Panc1 (cell line): ENCODE data around the gene PRDX3. TPM values are rescaled to one million over a fixed set of nuclear protein-coding genes. Genes with fewer than 3 reads are reported as not detected.
"Not testable (repeated sequence)": the region's sequence is repeated elsewhere in the genome, so short reads cannot be mapped to it uniquely, and the experiment has no call there.

Experiments
- ATAC-seq: fragments of 200-7000 bp; cut with Tn5 transposase; 2 replicates; pipeline ENCODE4 v1.9.1; 2020; ENCODE audit warnings: mild to moderate bottlenecking, moderate library complexity
- BruUV-seq: library from RNA; stranded (reverse); fragments of 400-500 nt; replicated peaks from 2 replicates; lab custom pipeline; 2021; lab: Mats Ljungman, UMichigan
- CTCF ChIA-PET: fragments of 300-600 bp; sonication (Branson Sonifier 250); formaldehyde crosslinking; loops from one replicate; lab custom pipeline; 2022; ENCODE audit warnings: antibody characterized with exemption; lab: Charles Lee
- POLR2A ChIA-PET: fragments of 300-600 bp; sonication (Branson Sonifier 250); formaldehyde crosslinking; loops from one replicate; lab custom pipeline; 2022; ENCODE audit warnings: antibody characterized with exemption; lab: Charles Lee
- DNase-seq: peaks from one replicate; pipeline ENCODE4 v3.0.0-alpha.2; 2010; ENCODE audit warnings: low read depth, low spot score
- H3K27ac ChIP-seq: 2 replicates; pipeline ENCODE4 v1.5.1; 2011; ENCODE audit warnings: mild to moderate bottlenecking, low read length, inconsistent platforms
- H3K27me3 ChIP-seq: fragments of 200-500 bp; sonication (Bioruptor generic); 2 replicates; pipeline ENCODE4 v1.6.0; 2014; ENCODE audit warnings: low read length, inconsistent platforms; ENCODE audit not compliant: control insufficient read depth, insufficient read depth
- H3K36me3 ChIP-seq: fragments of 200-500 bp; sonication (Bioruptor generic); 2 replicates; pipeline ENCODE4 v1.5.1; 2014; ENCODE audit warnings: inconsistent platforms, mild to moderate bottlenecking, low read length, moderate library complexity; ENCODE audit not compliant: control insufficient read depth, insufficient read depth
- H3K4me1 ChIP-seq: 2 replicates; pipeline ENCODE4 v1.5.1; 2011; ENCODE audit warnings: inconsistent platforms, mild to moderate bottlenecking, low read length, moderate library complexity; ENCODE audit not compliant: control insufficient read depth, insufficient read depth
- H3K4me3 ChIP-seq, 2 experiments: 2 replicates each; pipeline ENCODE4 v1.5.1; 2011 to 2012; ENCODE audit warnings: low read depth in 2 of 2, low read length in 2 of 2, mild to moderate bottlenecking in 2 of 2, inconsistent platforms in 1 of 2, moderate library complexity in 1 of 2
- H3K9me3 ChIP-seq: fragments of 200-500 bp; sonication (Bioruptor generic); 2 replicates; pipeline ENCODE4 v1.5.1; 2014; ENCODE audit warnings: low read depth, mild to moderate bottlenecking, inconsistent platforms, low read length, moderate library complexity; ENCODE audit not compliant: control insufficient read depth, insufficient read depth
- POLR2AphosphoS5 ChIP-seq: IDR thresholded peaks from 2 replicates; pipeline ENCODE4 v1.6.1; 2012; ENCODE audit warnings: mild to moderate bottlenecking, low read depth, low read length, moderate library complexity
- SIN3A ChIP-seq: IDR thresholded peaks from 2 replicates; pipeline ENCODE4 v1.6.1; 2012; ENCODE audit warnings: low read depth, mild to moderate bottlenecking, low read length, moderate library complexity, borderline replicate concordance; ENCODE audit not compliant: insufficient read depth
- TCF7L2 ChIP-seq: IDR thresholded peaks from 2 replicates; pipeline ENCODE4 v1.6.1; 2011; ENCODE audit warnings: mild to moderate bottlenecking, low read depth, low read length, inconsistent platforms
- in situ Hi-C: cut with HindIII; loops from 2 replicates; pipeline ENCODE4 v1.10.0; 2016; ENCODE audit warnings: low sequenced_read_pairs, low pct_unique_long_range_greater_than_20kb
- intact Hi-C: fragments of 100-400 bp; cut with micrococcal nuclease; formaldehyde crosslinking; loops from one replicate; pipeline ENCODE4 v1.10.0; 2022; ENCODE audit not compliant: unreplicated experiment
- total RNA-seq: library from RNA; stranded (reverse); gene quantifications from one replicate; pipeline ENCODE4 v1.2.1, GENCODE V29; 2021; ENCODE audit not compliant: unreplicated experiment
- TF ChIP-seq, protein P1 (sequence below): fragments of 450-650 bp; IDR thresholded peaks from 2 replicates; pipeline ENCODE4 v1.5.1; 2017; ENCODE audit warnings: mild to moderate bottlenecking
- TF ChIP-seq, protein P2 (sequence below), 2 experiments: IDR thresholded peaks; 2 replicates each; pipeline ENCODE4 v1.6.1; 2011 to 2012; ENCODE audit warnings: low read depth in 2 of 2, control low read depth in 1 of 2, low read length in 1 of 2, mild to moderate bottlenecking in 1 of 2, moderate library complexity in 1 of 2; ENCODE audit not compliant: insufficient read depth in 1 of 2

The PRDX3 gene
- total RNA-seq, 1 experiment from 2014 or later, result 235 TPM

DNA sequence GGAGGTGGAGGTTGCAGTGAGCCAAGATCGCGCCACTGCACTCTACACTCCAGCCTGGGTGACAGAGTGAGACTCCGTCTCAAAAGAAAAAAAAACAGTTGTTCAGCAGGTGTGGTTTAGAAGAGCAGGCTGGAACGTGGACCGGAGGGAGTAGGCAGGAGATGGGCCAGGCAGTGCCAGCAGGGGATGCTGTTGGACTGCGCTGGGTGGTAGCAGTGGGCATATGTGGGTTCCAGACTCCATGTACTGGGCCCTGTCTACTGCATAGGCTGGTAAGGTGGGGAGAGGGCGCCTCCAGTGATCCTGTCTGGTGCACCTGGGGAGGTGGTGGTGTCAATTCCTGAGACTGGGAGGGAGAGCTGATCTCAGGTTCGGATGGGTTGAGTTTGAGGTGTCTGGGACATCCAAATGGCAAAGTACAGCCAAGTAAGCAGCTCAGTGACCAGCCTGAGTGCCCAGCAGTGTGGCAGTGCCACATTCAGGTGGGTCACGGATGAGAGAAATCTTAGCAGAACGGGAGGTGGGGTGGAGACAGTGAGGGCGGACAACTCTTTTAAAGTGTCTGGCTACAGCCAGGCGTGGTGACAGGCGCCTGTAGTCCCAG is 39.0 kb downstream of the PRDX3 start:
- Histone ChIP-seq H3K27ac (no peak overlapping the region), H3K4me3 (no peak overlapping the region), H3K36me3 (no peaks in the 10 kb centered on the region), H3K27me3 (no peaks in the 10 kb centered on the region), H3K4me1 (no peaks in the 10 kb centered on the region), H3K9me3 (no peaks in the 10 kb centered on the region)
- intact Hi-C loops (no loop called here), in situ Hi-C loops (no loop called here)
- ATAC-seq, result peak; percentile 89
- POLR2A ChIA-PET, result no interaction called here
- DNase-seq, result peak; percentile 35
- TF ChIP-seq SIN3A, result no peak
- TF ChIP-seq POLR2AphosphoS5, result peak; percentile 23; the same call in 1 of the 2 replicates
- TF ChIP-seq, protein P1, sequence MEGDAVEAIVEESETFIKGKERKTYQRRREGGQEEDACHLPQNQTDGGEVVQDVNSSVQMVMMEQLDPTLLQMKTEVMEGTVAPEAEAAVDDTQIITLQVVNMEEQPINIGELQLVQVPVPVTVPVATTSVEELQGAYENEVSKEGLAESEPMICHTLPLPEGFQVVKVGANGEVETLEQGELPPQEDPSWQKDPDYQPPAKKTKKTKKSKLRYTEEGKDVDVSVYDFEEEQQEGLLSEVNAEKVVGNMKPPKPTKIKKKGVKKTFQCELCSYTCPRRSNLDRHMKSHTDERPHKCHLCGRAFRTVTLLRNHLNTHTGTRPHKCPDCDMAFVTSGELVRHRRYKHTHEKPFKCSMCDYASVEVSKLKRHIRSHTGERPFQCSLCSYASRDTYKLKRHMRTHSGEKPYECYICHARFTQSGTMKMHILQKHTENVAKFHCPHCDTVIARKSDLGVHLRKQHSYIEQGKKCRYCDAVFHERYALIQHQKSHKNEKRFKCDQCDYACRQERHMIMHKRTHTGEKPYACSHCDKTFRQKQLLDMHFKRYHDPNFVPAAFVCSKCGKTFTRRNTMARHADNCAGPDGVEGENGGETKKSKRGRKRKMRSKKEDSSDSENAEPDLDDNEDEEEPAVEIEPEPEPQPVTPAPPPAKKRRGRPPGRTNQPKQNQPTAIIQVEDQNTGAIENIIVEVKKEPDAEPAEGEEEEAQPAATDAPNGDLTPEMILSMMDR, result peak; percentile 93
- BruUV-seq, result no TSS peak
- CTCF ChIA-PET, result interaction anchor here (0.6 to 1.2 kb wide), 2 partner anchors 64 to 350 kb away, joined by 3 to 4 read pairs; no protein-coding TSS in a partner anchor

DNA sequence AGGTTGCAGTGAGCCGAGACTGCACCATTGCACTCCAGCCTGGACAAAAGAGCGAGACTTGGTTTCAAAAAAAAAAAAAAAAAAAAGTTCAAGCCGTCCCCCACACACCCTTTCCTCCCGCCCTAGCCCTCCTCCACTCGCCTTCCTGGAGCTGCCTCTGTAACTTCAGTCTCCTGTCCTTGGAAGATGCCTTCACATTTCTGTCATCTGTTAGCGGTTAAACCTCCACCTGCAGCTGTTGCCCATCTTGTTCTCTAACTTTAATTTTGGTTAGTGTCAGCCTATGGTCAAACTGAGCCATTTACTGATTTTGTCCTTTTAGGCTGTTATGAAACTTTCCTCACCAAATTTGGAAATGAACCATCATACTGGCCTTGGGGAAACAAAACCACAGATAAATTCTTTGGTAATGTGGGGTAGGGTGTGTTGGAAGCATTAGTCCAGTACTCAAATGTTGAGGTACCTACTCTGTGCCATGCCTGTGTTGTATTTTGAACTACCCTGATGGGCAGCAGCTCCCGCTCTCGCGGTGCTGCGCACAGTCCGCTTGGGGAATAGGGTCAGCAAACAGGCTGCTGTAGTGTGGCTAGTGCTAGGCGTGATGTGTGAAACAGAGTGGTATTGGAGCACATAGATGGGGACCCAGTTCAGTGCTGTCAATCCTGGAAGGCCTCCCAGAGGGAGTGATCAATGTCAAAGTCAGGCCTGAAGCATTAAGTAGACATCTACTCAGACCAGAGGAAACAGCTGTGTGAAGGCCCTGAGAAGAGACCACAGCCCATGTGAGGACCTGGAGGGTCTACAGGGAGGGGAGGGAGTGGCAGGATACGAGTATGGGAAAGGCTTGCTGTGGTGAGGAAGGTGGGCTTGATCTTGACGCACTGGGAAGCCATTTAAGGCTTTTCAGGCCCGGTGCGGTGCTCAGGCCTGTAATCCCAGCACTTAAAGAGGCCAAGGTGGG is 40.0 kb downstream of the PRDX3 start:
- DNase-seq (no peak), ATAC-seq (peak; percentile 15; the same call in 1 of the 2 replicates)
- ChIA-PET POLR2A (no interaction called here), CTCF (interaction anchor here (0.7 kb wide), 1 partner anchor 470 kb away, joined by 10 read pairs; no protein-coding TSS in a partner anchor)
- Histone ChIP-seq H3K4me3 (no peak overlapping the region), H3K27me3 (no peaks in the 10 kb centered on the region), H3K9me3 (no peaks in the 10 kb centered on the region), H3K27ac (no peak overlapping the region), H3K36me3 (no peaks in the 10 kb centered on the region), H3K4me1 (no peaks in the 10 kb centered on the region)
- BruUV-seq, result no TSS peak
- intact Hi-C loops, result no loop called here
- in situ Hi-C loops, result no loop called here
- TF ChIP-seq SIN3A (no peak), POLR2AphosphoS5 (0 out of 2 replicates have a peak, but pooled peaks have one; percentile 0)

DNA sequence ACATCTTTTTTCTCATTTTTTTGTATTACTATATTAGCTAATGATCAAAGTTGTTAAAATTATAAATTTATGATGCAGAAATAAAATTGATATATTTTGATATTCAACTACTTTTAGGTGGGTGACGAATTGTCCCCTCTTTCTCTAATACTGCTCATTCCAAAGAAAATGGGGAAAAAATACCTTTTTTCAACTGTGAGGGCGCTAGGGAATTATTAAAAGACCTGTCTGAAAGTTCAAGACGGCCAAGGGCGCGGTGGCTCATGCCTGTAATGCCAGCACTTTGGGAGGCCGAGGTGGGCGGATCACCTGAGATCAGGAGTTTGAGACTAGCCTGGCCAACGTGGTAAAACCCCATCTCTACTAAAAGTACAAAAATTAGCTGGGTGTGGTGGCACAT is 40.7 kb downstream of the PRDX3 start:
- BruUV-seq, in situ Hi-C loops, ATAC-seq, POLR2A ChIA-PET, H3K27me3 ChIP-seq, H3K36me3 ChIP-seq, intact Hi-C loops, H3K4me3 ChIP-seq, H3K27ac ChIP-seq, H3K4me1 ChIP-seq, H3K9me3 ChIP-seq, DNase-seq: not testable (repeated sequence)
- CTCF ChIA-PET, result interaction anchor here (0.7 kb wide), 1 partner anchor 471 kb away, joined by 10 read pairs; no protein-coding TSS in a partner anchor

DNA sequence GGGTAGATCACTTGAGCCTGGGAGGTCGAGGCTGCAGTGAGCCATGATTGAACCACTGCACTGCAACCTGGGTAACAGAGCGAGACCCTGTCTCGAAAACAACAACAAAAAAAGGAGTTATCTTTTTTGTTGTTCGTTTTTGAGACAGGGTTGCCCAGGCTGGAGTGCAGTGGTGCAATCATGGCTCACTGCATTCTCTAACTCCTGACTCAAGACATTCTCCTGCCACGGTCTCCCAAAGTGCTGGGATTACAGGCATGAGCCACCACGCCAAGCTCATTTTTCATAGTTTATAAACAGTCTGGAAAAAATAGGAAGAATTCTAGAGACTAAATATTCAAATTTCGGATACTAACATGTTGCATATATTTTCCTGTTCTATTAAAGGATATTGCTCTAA is 42.5 kb downstream of the PRDX3 start:
- no peaks in the 10 kb centered on the region for H3K9me3 ChIP-seq
- no peak overlapping the region for H3K4me3 ChIP-seq
- intact Hi-C loops, result no loop called here
- BruUV-seq, result no TSS peak
- no peak for ATAC-seq
- H3K36me3 ChIP-seq, result peaks cover 3% of the 10 kb centered on the region; the same call in 1 of the 2 replicates
- H3K27me3 ChIP-seq, result no peaks in the 10 kb centered on the region
- DNase-seq, result no peak
- POLR2A ChIA-PET, result no interaction called here
- peaks cover 2% of the 10 kb centered on the region; the same call in 1 of the 2 replicates for H3K4me1 ChIP-seq
- in situ Hi-C loops, result no loop called here
- H3K27ac ChIP-seq, result no peak overlapping the region
- TF ChIP-seq SIN3A, result no peak
- TF ChIP-seq, protein P2, sequence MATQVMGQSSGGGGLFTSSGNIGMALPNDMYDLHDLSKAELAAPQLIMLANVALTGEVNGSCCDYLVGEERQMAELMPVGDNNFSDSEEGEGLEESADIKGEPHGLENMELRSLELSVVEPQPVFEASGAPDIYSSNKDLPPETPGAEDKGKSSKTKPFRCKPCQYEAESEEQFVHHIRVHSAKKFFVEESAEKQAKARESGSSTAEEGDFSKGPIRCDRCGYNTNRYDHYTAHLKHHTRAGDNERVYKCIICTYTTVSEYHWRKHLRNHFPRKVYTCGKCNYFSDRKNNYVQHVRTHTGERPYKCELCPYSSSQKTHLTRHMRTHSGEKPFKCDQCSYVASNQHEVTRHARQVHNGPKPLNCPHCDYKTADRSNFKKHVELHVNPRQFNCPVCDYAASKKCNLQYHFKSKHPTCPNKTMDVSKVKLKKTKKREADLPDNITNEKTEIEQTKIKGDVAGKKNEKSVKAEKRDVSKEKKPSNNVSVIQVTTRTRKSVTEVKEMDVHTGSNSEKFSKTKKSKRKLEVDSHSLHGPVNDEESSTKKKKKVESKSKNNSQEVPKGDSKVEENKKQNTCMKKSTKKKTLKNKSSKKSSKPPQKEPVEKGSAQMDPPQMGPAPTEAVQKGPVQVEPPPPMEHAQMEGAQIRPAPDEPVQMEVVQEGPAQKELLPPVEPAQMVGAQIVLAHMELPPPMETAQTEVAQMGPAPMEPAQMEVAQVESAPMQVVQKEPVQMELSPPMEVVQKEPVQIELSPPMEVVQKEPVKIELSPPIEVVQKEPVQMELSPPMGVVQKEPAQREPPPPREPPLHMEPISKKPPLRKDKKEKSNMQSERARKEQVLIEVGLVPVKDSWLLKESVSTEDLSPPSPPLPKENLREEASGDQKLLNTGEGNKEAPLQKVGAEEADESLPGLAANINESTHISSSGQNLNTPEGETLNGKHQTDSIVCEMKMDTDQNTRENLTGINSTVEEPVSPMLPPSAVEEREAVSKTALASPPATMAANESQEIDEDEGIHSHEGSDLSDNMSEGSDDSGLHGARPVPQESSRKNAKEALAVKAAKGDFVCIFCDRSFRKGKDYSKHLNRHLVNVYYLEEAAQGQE (IDR thresholded peaks at IDR 0.05; ENCODE audit: insufficient read depth in 1 of 2, low read depth in 2 of 2, low read length in 1 of 2), result no peak
- TF ChIP-seq POLR2AphosphoS5, result no peak
- TF ChIP-seq TCF7L2, result no peak
- TF ChIP-seq, protein P1, result no peak
- CTCF ChIA-PET, result interaction anchor here (0.6 kb wide), 1 partner anchor 353 kb away, joined by 8 read pairs; no protein-coding TSS in a partner anchor
